Measurements from ENCODE around the gene PPT2. TPM values are rescaled to one million over a fixed set of nuclear protein-coding genes. Genes with fewer than 3 reads are reported as not detected.
A peak's percentile ranks its signal among the peaks of the same experiment; 100 is the strongest.

The PPT2 gene
- total and polyA plus RNA-seq, 2 of the 8 experiments (the other 6 are each of a cell fraction or from before 2014, with no cell fraction given): 24.1 to 39.5 TPM

- 0 out of 4 replicates have a peak, but pooled peaks of 1 of the 2 experiments have one; percentile 13 for TF ChIP-seq SIN3A (conservative IDR thresholded peaks at IDR 0.05 in 1 of 2, IDR thresholded peaks at IDR 0.05 in 1 of 2; ENCODE audit: low read depth in 1 of 2, low read length in 2 of 2)
- TF ChIP-seq CBX8 (IDR thresholded peaks at IDR 0.05; ENCODE audit: borderline replicate concordance, low read depth, low read length): no peak
- TF ChIP-seq PHF8 (conservative IDR thresholded peaks at IDR 0.05; ENCODE audit: low read depth, low read length): peak; percentile 39; the same call in 1 of the 2 replicates
- TF ChIP-seq, protein P1, sequence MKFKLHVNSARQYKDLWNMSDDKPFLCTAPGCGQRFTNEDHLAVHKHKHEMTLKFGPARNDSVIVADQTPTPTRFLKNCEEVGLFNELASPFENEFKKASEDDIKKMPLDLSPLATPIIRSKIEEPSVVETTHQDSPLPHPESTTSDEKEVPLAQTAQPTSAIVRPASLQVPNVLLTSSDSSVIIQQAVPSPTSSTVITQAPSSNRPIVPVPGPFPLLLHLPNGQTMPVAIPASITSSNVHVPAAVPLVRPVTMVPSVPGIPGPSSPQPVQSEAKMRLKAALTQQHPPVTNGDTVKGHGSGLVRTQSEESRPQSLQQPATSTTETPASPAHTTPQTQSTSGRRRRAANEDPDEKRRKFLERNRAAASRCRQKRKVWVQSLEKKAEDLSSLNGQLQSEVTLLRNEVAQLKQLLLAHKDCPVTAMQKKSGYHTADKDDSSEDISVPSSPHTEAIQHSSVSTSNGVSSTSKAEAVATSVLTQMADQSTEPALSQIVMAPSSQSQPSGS (IDR thresholded peaks at IDR 0.05; ENCODE audit: low read length): no peak
- no peak for TF ChIP-seq CTCF (IDR thresholded peaks at IDR 0.05; ENCODE audit: control extremely low read depth in 1 of 3, insufficient read depth in 1 of 3, low read depth in 1 of 3, low read length in 3 of 3)
- TF ChIP-seq, protein P2, sequence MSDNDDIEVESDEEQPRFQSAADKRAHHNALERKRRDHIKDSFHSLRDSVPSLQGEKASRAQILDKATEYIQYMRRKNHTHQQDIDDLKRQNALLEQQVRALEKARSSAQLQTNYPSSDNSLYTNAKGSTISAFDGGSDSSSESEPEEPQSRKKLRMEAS (IDR thresholded peaks at IDR 0.05): no peak
- TF ChIP-seq KDM4A (IDR thresholded peaks at IDR 0.05; ENCODE audit: low read depth, low read length, severe bottlenecking): peak; percentile 31
- TF ChIP-seq CREB1 (IDR thresholded peaks at IDR 0.05): no peak
- TF ChIP-seq TAF1 (IDR thresholded peaks at IDR 0.05; ENCODE audit: low read depth, low read length): no peak; the same call in 1 of the 2 replicates
- no peak for TF ChIP-seq SP4 (IDR thresholded peaks at IDR 0.05; ENCODE audit: low read length)
- TF ChIP-seq YY1 (IDR thresholded peaks at IDR 0.05; ENCODE audit: low read depth, low read length): 0 out of 2 replicates have a peak, but pooled peaks have one; percentile 6
- no peak for TF ChIP-seq USF2 (IDR thresholded peaks at IDR 0.05; ENCODE audit: low read length)
- no peak for TF ChIP-seq SIX5 (IDR thresholded peaks at IDR 0.05; ENCODE audit: low read depth, low read length)
- TF ChIP-seq SAP30 (IDR thresholded peaks at IDR 0.05; ENCODE audit: insufficient read depth, insufficient replicate concordance, low read length): peak; percentile 31
- no peak for TF ChIP-seq CEBPB (IDR thresholded peaks at IDR 0.05; ENCODE audit: low read depth, low read length)
- no peak for TF ChIP-seq TEAD4 (IDR thresholded peaks at IDR 0.05; ENCODE audit: low read depth, low read length)
- 0 out of 2 replicates have a peak, but pooled peaks have one; percentile 36 for TF ChIP-seq RBBP5 (IDR thresholded peaks at IDR 0.05; ENCODE audit: borderline replicate concordance, low read depth, low read length)
Measured at GRCh38 chr6:32149092-32149755, 4.7 kb upstream of the PPT2 start (continued).

Data from H1 (cell line).